Fibroblast of lung (primary cell): ENCODE results near the gene ROR2. TPM values are rescaled to one million over a fixed set of nuclear protein-coding genes. Genes with fewer than 3 reads are reported as not detected.
A peak's percentile ranks its signal among the peaks of the same experiment; 100 is the strongest.

Experiments
- DNase-seq, 2 donors: peaks; one replicate each; pipeline versions ENCODE4 v3.0.0 to v3.0.0-alpha.2; 2010; ENCODE audit warnings: low read depth in 2 of 2
- H2AFZ ChIP-seq: 2 replicates; pipeline ENCODE4 v1.5.1; 2012; ENCODE audit warnings: low read length, control low read depth, inconsistent platforms
- H3K27ac ChIP-seq: 2 replicates; pipeline ENCODE4 v1.5.1; 2011; ENCODE audit warnings: low read length, control low read depth; ENCODE audit not compliant: insufficient read depth
- H3K27me3 ChIP-seq: 2 replicates; pipeline ENCODE4 v1.5.1; 2011; ENCODE audit warnings: mild to moderate bottlenecking, low read length; ENCODE audit not compliant: control insufficient read depth, insufficient read depth
- H3K36me3 ChIP-seq: 2 replicates; pipeline ENCODE4 v1.5.1; 2011; ENCODE audit warnings: low read length; ENCODE audit not compliant: control insufficient read depth, insufficient read depth
- H3K4me1 ChIP-seq: 2 replicates; pipeline ENCODE4 v1.5.1; 2011; ENCODE audit warnings: low read length; ENCODE audit not compliant: control insufficient read depth, insufficient read depth; ENCODE audit errors: extremely low read depth
- H3K4me2 ChIP-seq: 2 replicates; pipeline ENCODE4 v1.5.1; 2011; ENCODE audit warnings: low read length, control low read depth; ENCODE audit not compliant: insufficient read depth; ENCODE audit errors: extremely low read depth
- H3K4me3 ChIP-seq, 4 experiments: fragments of 200-600 bp in 1 of 4; sonication (generic) in 1 of 4; replicated peaks in 1 of 4; 2 replicates each; pipeline ENCODE4 v1.5.1; 2011 to 2016; ENCODE audit warnings: low read length in 4 of 4, low read depth in 3 of 4, mild to moderate bottlenecking in 3 of 4, control low read depth in 2 of 4, inconsistent platforms in 1 of 4, mixed read lengths in 1 of 4; ENCODE audit not compliant: insufficient read depth in 1 of 4; ENCODE audit errors: control extremely low read depth in 1 of 4
- H3K79me2 ChIP-seq: 2 replicates; pipeline ENCODE4 v1.5.1; 2012; ENCODE audit warnings: mild to moderate bottlenecking, low read length, inconsistent platforms; ENCODE audit not compliant: control insufficient read depth, insufficient read depth
- H3K9ac ChIP-seq: 2 replicates; pipeline ENCODE4 v1.5.1; 2011; ENCODE audit warnings: mild to moderate bottlenecking, low read length, control low read depth; ENCODE audit not compliant: insufficient read depth
- H3K9me3 ChIP-seq: 2 replicates; pipeline ENCODE4 v1.5.1; 2012; ENCODE audit warnings: low read depth, low read length; ENCODE audit not compliant: control insufficient read depth, insufficient read depth
- H4K20me1 ChIP-seq: 2 replicates; pipeline ENCODE4 v1.5.1; 2011; ENCODE audit warnings: low read length; ENCODE audit not compliant: control insufficient read depth, insufficient read depth; ENCODE audit errors: extremely low read depth
- EZH2 ChIP-seq: IDR thresholded peaks from 2 replicates; pipeline ENCODE4 v1.5.1; 2012; ENCODE audit warnings: low read length, control low read depth, mild to moderate bottlenecking; ENCODE audit errors: missing control alignments
- polyA plus RNA-seq, 2 donors: library from polyadenylated mRNA; depleted of rRNA in 1 of 2; stranded (reverse) in 1 of 2; unstranded in 1 of 2; fragments of >200 nt; gene quantifications; 2 replicates each; pipeline ENCODE4 v1.2.1, GENCODE V29; 2011 to 2012; ENCODE audit warnings: missing spikeins in 1 of 2
- total RNA-seq: library from RNA; depleted of rRNA; stranded (reverse); fragments of >200 nt; gene quantifications from 2 replicates; pipeline ENCODE4 v1.2.1, GENCODE V29; 2014
- TF ChIP-seq, protein P1 (sequence below), 2 donors: IDR thresholded peaks in 1 of 2; conservative IDR thresholded peaks in 1 of 2; 1 replicate in 1 of 2; 2 replicates in 1 of 2; pipeline ENCODE4 v1.5.1; 2011 to 2012; ENCODE audit warnings: low read length in 2 of 2, control low read depth in 1 of 2, inconsistent platforms in 1 of 2, low read depth in 1 of 2, mild to moderate bottlenecking in 1 of 2

ROR2 gene
- total and polyA plus RNA-seq, 2 donors (not counting 1 experiment from before 2014, with no cell fraction given) = 2.3 to 27.9 TPM

DNA sequence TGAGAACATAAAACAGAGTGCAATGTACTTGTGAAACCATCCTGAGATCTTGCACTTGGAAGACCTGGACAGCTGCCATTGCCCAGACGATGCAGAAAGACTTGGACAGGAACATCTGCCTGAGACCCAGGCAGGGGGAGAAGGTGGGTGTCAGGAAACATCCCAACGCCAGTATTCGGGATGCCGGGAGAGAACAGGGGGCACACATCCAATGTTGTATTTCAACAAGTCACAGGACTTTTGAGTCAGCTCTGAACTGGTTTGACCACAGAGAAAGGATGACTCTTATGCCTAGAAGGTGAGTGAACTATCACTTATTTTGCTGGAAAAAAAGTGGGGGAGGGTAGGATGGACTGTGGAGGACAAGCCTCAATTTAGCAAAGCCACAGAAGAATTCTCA is 124.6 kb downstream of the ROR2 start:
- Histone ChIP-seq H3K4me2 (peak overlapping the region; percentile 52), H3K4me3 (peak overlapping the region in 1 of 4 experiments; percentile 34), H3K9me3 (no peaks in the 10 kb centered on the region), H4K20me1 (no peaks in the 10 kb centered on the region), H3K36me3 (no peaks in the 10 kb centered on the region), H3K4me1 (peaks cover 8% of the 10 kb centered on the region), H2AFZ (no peak overlapping the region), H3K79me2 (no peaks in the 10 kb centered on the region), H3K9ac (no peak overlapping the region), H3K27ac (no peak overlapping the region), H3K27me3 (no peaks in the 10 kb centered on the region)
- TF ChIP-seq, protein P1, sequence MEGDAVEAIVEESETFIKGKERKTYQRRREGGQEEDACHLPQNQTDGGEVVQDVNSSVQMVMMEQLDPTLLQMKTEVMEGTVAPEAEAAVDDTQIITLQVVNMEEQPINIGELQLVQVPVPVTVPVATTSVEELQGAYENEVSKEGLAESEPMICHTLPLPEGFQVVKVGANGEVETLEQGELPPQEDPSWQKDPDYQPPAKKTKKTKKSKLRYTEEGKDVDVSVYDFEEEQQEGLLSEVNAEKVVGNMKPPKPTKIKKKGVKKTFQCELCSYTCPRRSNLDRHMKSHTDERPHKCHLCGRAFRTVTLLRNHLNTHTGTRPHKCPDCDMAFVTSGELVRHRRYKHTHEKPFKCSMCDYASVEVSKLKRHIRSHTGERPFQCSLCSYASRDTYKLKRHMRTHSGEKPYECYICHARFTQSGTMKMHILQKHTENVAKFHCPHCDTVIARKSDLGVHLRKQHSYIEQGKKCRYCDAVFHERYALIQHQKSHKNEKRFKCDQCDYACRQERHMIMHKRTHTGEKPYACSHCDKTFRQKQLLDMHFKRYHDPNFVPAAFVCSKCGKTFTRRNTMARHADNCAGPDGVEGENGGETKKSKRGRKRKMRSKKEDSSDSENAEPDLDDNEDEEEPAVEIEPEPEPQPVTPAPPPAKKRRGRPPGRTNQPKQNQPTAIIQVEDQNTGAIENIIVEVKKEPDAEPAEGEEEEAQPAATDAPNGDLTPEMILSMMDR (conservative IDR thresholded peaks at IDR 0.05 in 1 of 2, IDR thresholded peaks at IDR 0.05 in 1 of 2; ENCODE audit: low read depth in 1 of 2, low read length in 2 of 2) = no peak
- TF ChIP-seq EZH2 = no peak
- DNase-seq = peak in 1 of 2 donors; percentile 78

DNA sequence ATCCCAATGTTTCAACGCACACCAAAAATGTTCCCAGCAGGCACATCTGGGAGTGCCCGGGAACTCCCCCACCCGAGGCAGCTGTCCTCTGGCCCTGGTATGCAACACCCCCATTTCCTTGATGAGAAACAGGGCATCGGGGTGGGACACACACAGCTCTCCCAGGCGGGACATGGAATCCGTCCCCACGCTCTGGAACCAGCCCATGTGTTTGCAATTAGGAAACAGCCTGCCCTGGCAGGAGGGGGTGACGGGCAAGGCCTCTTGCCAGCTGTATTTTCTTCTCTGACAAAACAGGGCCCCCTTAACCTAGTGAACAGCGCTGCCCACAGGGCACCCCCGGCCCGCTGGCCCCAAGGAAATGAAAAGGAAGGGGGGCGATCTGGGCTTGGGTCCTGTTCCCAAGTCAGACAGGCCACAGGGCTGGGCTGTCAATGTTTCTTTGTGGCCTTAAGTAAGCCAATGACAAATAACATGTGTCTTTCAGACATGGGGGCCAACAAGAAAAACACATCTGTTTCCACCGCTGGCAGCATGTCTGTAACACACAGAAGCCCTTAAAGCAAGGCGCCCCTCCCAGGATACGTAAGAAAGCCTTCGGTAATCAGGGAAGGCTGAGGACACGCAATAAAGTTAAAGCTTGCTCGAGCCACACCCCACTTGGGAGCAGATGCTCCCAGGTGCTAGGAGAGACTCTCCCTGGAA is 125.3 kb downstream of the ROR2 start:
- H3K36me3 ChIP-seq = no peaks in the 10 kb centered on the region
- H3K27me3 ChIP-seq = no peaks in the 10 kb centered on the region
- H3K4me2 ChIP-seq = peak overlapping the region; percentile 75
- H3K79me2 ChIP-seq = no peaks in the 10 kb centered on the region
- no peaks in the 10 kb centered on the region for H4K20me1 ChIP-seq
- H3K4me1 ChIP-seq = peaks cover 8% of the 10 kb centered on the region
- H3K9ac ChIP-seq = no peak overlapping the region
- peak in 1 of 2 donors; percentile 81 for DNase-seq
- H3K4me3 ChIP-seq = peak overlapping the region in 1 of 4 experiments; percentile 34
- no peak overlapping the region for H3K27ac ChIP-seq
- no peaks in the 10 kb centered on the region for H3K9me3 ChIP-seq
- H2AFZ ChIP-seq = no peak overlapping the region
- TF ChIP-seq, protein P1 (conservative IDR thresholded peaks at IDR 0.05 in 1 of 2, IDR thresholded peaks at IDR 0.05 in 1 of 2; ENCODE audit: low read depth in 1 of 2, low read length in 2 of 2) = no peak
- TF ChIP-seq EZH2 = no peak

DNA sequence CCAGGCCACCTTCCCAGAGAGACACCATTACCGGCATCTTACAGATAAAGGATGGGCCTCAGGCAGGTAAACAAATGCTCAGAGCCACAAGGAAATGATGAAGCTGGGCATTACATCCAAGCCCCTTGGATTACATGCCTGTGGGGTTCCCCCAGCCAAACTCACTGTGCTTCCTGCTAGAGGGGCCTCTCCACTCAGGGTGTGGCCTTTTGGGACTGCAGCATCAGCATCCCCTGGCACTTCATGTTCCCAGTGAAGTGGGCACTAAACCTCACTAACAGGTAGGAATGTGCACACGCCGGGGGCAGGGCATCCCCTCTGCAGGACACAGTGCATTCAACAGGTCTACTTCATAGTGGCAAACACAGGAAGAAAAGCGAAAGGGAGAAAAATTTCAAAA is 125.9 kb downstream of the ROR2 start:
- no peaks in the 10 kb centered on the region for H3K79me2 ChIP-seq
- no peak for DNase-seq
- H3K4me3 ChIP-seq = peak overlapping the region in 1 of 4 experiments; percentile 34
- no peaks in the 10 kb centered on the region for H3K9me3 ChIP-seq
- no peak overlapping the region for H3K27ac ChIP-seq
- H4K20me1 ChIP-seq = no peaks in the 10 kb centered on the region
- peak overlapping the region; percentile 75 for H3K4me2 ChIP-seq
- TF ChIP-seq, protein P1 (conservative IDR thresholded peaks at IDR 0.05 in 1 of 2, IDR thresholded peaks at IDR 0.05 in 1 of 2; ENCODE audit: low read depth in 1 of 2, low read length in 2 of 2) = no peak
- TF ChIP-seq EZH2 = no peak
- no peak overlapping the region for H2AFZ ChIP-seq
- no peak overlapping the region for H3K9ac ChIP-seq
- peaks cover 8% of the 10 kb centered on the region for H3K4me1 ChIP-seq
- no peaks in the 10 kb centered on the region for H3K36me3 ChIP-seq
- H3K27me3 ChIP-seq = no peaks in the 10 kb centered on the region
